Right kidney (tissue), 1 donor: ENCODE data around the gene HLA-F.

ENCODE experiments used
- DNase-seq: peaks from one replicate; pipeline ENCODE4 v3.0.0-alpha.2; 2016

HLA-F gene

DNA sequence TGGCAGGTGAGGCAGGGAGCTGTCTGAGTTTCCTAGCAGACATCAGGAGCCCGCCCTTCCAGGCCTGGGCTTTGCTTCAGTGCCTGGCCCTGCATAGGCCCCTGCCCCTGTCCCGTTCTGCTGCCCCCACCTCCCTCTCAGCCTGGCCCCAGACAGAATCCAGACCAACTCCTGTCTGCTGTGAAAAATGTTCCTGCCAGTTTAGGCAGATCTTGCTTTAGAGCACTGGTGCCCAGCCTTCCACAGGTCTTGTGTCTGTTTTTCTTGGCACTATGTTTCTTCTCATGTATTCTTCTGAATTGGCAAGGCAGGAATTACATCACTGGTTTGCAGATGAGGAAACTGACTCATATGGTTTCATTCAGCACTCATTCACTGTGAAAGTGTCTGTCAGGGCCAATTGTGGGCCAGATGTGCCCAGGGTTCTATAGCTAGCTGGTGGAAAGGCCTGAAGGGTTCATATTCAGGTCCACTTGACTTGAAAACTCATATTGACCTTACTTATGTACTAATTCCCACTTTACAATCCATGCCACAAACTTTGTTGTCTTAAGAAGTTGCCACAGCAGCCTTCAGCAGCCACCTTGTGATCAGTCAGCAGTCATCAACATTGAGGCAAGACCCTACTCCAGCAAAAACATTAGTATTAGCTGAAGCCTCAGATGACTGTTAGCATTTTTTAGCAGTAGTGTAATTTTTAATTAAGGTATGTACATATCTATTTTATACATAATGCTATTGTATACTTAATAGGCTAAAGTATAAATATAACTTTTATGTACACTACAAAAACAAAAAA lies 40.5 kb downstream of the HLA-F start:
- DNase-seq, result no peak

DNA sequence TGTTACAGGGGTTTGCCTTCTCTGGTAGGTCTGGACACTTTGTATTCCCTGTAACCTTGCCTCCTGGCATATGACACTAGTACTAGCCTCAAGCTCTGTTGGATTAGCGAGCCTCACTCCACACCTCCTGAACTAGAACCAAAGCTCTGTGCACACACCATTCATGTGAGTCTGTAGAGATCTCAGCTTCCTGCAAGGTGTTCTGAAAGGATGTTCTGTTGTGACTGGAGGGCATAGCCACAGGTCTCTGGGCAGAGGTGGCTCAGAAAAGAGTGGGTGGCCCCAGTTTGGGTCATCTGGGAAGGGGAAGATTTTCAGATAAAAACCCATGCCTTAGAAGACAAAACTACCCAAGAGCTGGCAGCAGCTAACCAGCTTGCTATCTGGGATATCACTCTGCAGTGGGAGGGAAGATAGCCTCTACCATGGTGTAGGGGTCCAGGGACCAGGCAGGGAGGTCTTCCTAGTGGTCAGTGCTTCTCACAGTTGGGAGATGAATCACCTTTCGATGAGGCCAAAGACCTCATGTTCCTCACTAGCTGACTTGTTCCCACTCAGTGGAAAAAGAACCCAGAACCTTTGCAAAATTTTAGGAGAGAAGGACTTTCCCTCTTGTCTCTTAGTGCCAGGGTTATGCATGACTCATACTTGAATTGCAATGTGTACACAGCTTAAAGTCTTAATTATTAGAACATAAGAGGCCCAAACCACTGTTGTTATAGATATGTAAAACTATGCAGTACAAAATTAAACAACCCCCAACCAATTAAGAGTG lies 41.4 kb downstream of the HLA-F start:
- DNase-seq, result no peak

DNA sequence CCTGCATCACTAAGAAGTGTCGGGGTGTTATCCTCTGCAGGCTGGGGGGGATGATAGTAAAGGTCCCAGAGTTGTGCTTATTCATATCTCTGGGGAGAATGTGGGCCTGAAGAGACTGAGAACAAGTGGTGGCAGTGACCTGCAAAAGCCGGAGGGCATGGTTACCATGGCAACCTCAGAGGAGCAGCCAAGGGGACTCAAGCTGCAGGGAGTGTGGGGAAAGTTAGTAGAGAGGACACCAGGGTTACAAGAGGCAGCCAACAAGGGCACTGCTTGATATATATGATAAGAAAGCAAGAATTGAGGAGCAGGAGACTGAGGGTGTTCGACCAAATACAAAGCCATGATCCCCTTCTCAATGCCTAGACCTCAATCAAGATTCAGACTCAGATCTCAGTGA lies 46.1 kb downstream of the HLA-F start:
- DNase-seq, result no peak

DNA sequence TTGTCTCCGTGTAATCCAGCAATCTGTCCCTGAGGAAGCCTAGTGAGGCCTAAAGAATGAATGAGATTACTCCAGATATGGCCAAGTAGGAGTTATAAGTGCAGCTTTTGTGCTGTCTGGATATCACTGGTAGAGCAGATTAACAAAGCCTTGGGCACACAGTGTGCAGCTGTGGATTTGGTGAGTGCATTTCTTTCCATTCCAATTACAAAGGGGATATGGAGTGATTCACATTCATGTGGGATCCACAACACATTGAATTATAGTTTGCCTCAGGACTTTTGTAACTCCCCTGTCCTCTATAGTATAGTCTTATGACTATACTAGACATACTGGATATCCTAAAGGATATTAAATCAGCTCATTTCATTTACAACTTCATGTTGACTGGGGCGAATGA lies 47.1 kb downstream of the HLA-F start:
- no peak for DNase-seq

DNA sequence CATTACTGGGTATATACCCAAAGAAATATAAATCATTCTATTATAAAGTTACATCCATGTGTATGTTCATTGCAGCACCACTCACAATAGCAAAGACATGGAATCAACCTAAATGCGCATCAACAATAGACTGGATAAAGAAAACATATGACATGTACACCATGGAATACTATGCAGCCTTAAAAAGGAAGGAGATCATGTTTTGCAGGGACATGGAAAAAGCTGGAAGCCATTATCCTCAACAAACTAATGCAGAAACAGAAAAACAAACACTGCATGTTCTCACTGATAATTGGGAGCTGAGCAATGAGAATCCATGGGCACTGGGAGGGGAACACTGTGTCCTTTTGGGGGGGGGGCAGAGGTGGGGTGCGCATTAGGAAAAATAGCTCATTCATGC lies 53.5 kb downstream of the HLA-F start:
- no peak for DNase-seq
